Activated CD4-positive, alpha-beta memory T cell treated with anti-CD3 and anti-CD28 coated beads, Interleukin-2, amount 10 ng/mL, durations not matched to agents 7 days and 5 days (primary cell): ENCODE measurements around the gene SDR39U1. TPM values are rescaled to one million over a fixed set of nuclear protein-coding genes. Genes with fewer than 3 reads are reported as not detected.
A peak's percentile ranks its signal among the peaks of the same experiment; 100 is the strongest.

Experiments
- CTCF ChIA-PET: fragments of 350-600 bp; sonication (Branson Sonifier 250); formaldehyde crosslinking; loops from one replicate; lab custom pipeline; 2021; ENCODE audit warnings: antibody characterized with exemption, inconsistent platforms; lab: Charles Lee
- POLR2A ChIA-PET: fragments of 350-600 bp; sonication (Branson Sonifier 250); formaldehyde crosslinking; loops from one replicate; lab custom pipeline; 2021; ENCODE audit warnings: antibody characterized with exemption; lab: Charles Lee
- DNase-seq: peaks from one replicate; pipeline ENCODE4 v3.0.0-alpha.2; 2020
- H3K27ac Mint-ChIP-seq: one replicate; pipeline ENCODE4 v1.8.0; 2021; ENCODE audit warnings: mild to moderate bottlenecking, mixed read lengths
- H3K27me3 Mint-ChIP-seq: one replicate; pipeline ENCODE4 v1.8.0; 2021; ENCODE audit warnings: mixed read lengths
- H3K36me3 Mint-ChIP-seq: one replicate; pipeline ENCODE4 v1.8.0; 2021; ENCODE audit warnings: low read depth, mixed read lengths
- H3K4me1 Mint-ChIP-seq: one replicate; pipeline ENCODE4 v1.8.0; 2021; ENCODE audit warnings: mixed read lengths
- H3K4me3 Mint-ChIP-seq: one replicate; pipeline ENCODE4 v1.8.0; 2021; ENCODE audit warnings: mild to moderate bottlenecking, mixed read lengths
- H3K9me3 Mint-ChIP-seq: one replicate; pipeline ENCODE4 v1.8.0; 2021; ENCODE audit warnings: mixed read lengths
- total RNA-seq, 2 experiments: library from RNA; stranded (reverse); gene quantifications; one replicate each; pipeline ENCODE4 v1.2.3, GENCODE V29; 2021

Gene SDR39U1
- total RNA-seq, 2 experiments from 2014 or later, result 38.5 to 41.6 TPM

GRCh38 chr14:24426150-24426911, 16.2 kb downstream of the SDR39U1 start:
- Mint-ChIP-seq H3K4me1 (peaks cover 52% of the 10 kb centered on the region), H3K27ac (peak overlapping the region; percentile 88), H3K27me3 (no peaks in the 10 kb centered on the region), H3K4me3 (peak overlapping the region; percentile 0), H3K9me3 (no peaks in the 10 kb centered on the region), H3K36me3 (peaks cover 14% of the 10 kb centered on the region)
- no peak for DNase-seq
- CTCF ChIA-PET, result interaction anchor here (1.0 to 12.2 kb wide), 5 partner anchors 10 to 184 kb away, joined by 3 to 494 read pairs (median 5); partner anchors contain the start of genes ADCY4, CIDEB, RIPK3 and TINF2
- POLR2A ChIA-PET, result interaction anchor here (0.8 to 7.6 kb wide), 7 partner anchors 9 to 290 kb away, joined by 3 to 117 read pairs (median 4); partner anchors contain the start of genes PSME1 and SDR39U1

- Mint-ChIP-seq H3K27ac (peak overlapping the region; percentile 88), H3K36me3 (peaks cover 10% of the 10 kb centered on the region), H3K27me3 (no peaks in the 10 kb centered on the region), H3K4me3 (peak overlapping the region; percentile 0), H3K4me1 (peaks cover 47% of the 10 kb centered on the region), H3K9me3 (no peaks in the 10 kb centered on the region)
- POLR2A ChIA-PET, result interaction anchor here (0.8 to 1.9 kb wide), 11 partner anchors 10 to 290 kb away, joined by 3 to 6 read pairs (median 4); partner anchors contain the start of genes EMC9, IRF9, PSME1 and RIPK3
- no peak for DNase-seq
- CTCF ChIA-PET, result interaction anchor here (1.1 to 12.2 kb wide), 6 partner anchors 10 to 183 kb away, joined by 3 to 494 read pairs (median 8); partner anchors contain the start of genes ADCY4, CIDEB, RIPK3 and TINF2
Observed at GRCh38 chr14:24425704-24426103, 16.9 kb downstream of the SDR39U1 start.

GRCh38 chr14:24422694-24423601, 19.6 kb downstream of the SDR39U1 start:
- CTCF ChIA-PET, result interaction anchor here (0.6 to 12.2 kb wide), 8 partner anchors 9 to 180 kb away, joined by 3 to 494 read pairs (median 10); partner anchors contain the start of genes ADCY4, RIPK3 and TINF2
- Mint-ChIP-seq H3K27ac (no peak overlapping the region), H3K27me3 (no peaks in the 10 kb centered on the region), H3K4me1 (peaks cover 35% of the 10 kb centered on the region), H3K9me3 (no peaks in the 10 kb centered on the region), H3K4me3 (no peak overlapping the region), H3K36me3 (peaks cover 2% of the 10 kb centered on the region)
- POLR2A ChIA-PET, result interaction anchor here (1.1 to 2.4 kb wide), 7 partner anchors 8 to 133 kb away, joined by 3 to 20 read pairs (median 6); partner anchors contain the start of gene RIPK3
- no peak for DNase-seq

GRCh38 chr14:24422261-24422660, 20.3 kb downstream of the SDR39U1 start:
- POLR2A ChIA-PET, result interaction anchor here (0.7 to 2.0 kb wide), 6 partner anchors 9 to 93 kb away, joined by 3 to 20 read pairs (median 4); partner anchors contain the start of gene RIPK3

GRCh38 chr14:24418492-24418873, 24.1 kb downstream of the SDR39U1 start:
- Mint-ChIP-seq H3K27me3 (no peaks in the 10 kb centered on the region), H3K27ac (no peak overlapping the region), H3K4me3 (no peak overlapping the region), H3K9me3 (no peaks in the 10 kb centered on the region), H3K36me3 (no peaks in the 10 kb centered on the region), H3K4me1 (no peaks in the 10 kb centered on the region)
- ChIA-PET POLR2A (interaction anchor here (1.0 to 4.5 kb wide), 5 partner anchors 9 to 79 kb away, joined by 3 to 48 read pairs (median 4); partner anchors contain the start of genes CBLN3, KHNYN and RIPK3), CTCF (interaction anchor here (0.6 to 2.7 kb wide), 3 partner anchors 13 to 831 kb away, joined by 3 to 14 read pairs (median 7); no protein-coding TSS in a partner anchor)
- no peak for DNase-seq

More at GRCh38 chr14:24422261-24422660, 20.3 kb downstream of the SDR39U1 start:
- Mint-ChIP-seq H3K4me3 (no peak overlapping the region), H3K9me3 (no peaks in the 10 kb centered on the region), H3K4me1 (peaks cover 30% of the 10 kb centered on the region), H3K27ac (no peak overlapping the region), H3K27me3 (no peaks in the 10 kb centered on the region), H3K36me3 (peaks cover 2% of the 10 kb centered on the region)
- CTCF ChIA-PET, result interaction anchor here (1.2 to 12.2 kb wide), 4 partner anchors 10 to 89 kb away, joined by 3 to 494 read pairs (median 18); partner anchors contain the start of genes ADCY4 and RIPK3
- no peak for DNase-seq

- POLR2A ChIA-PET, result interaction anchor here (1.2 to 4.5 kb wide), 2 partner anchors 12 to 17 kb away, joined by 4 to 48 read pairs; partner anchors contain the start of genes CBLN3 and KHNYN
- H3K4me1 Mint-ChIP-seq, result no peaks in the 10 kb centered on the region
- no peaks in the 10 kb centered on the region for H3K27me3 Mint-ChIP-seq
- no peak overlapping the region for H3K27ac Mint-ChIP-seq
- no peak overlapping the region for H3K4me3 Mint-ChIP-seq
- CTCF ChIA-PET, result interaction anchor here (2.7 kb wide), 1 partner anchor 14 kb away, joined by 14 read pairs; no protein-coding TSS in a partner anchor
- no peak for DNase-seq
- H3K36me3 Mint-ChIP-seq, result no peaks in the 10 kb centered on the region
- no peaks in the 10 kb centered on the region for H3K9me3 Mint-ChIP-seq
Observed at GRCh38 chr14:24417832-24418491, 24.6 kb downstream of the SDR39U1 start.

GRCh38 chr14:24416932-24417619, 25.5 kb downstream of the SDR39U1 start:
- H3K4me3 Mint-ChIP-seq, result no peak overlapping the region
- POLR2A ChIA-PET, result interaction anchor here (1.2 to 4.5 kb wide), 2 partner anchors 13 to 16 kb away, joined by 4 to 48 read pairs; partner anchors contain the start of genes CBLN3 and KHNYN
- H3K27ac Mint-ChIP-seq, result no peak overlapping the region
- H3K36me3 Mint-ChIP-seq, result no peaks in the 10 kb centered on the region
- no peaks in the 10 kb centered on the region for H3K9me3 Mint-ChIP-seq
- H3K4me1 Mint-ChIP-seq, result no peaks in the 10 kb centered on the region
- no peaks in the 10 kb centered on the region for H3K27me3 Mint-ChIP-seq
- CTCF ChIA-PET, result interaction anchor here (2.7 kb wide), 1 partner anchor 14 kb away, joined by 14 read pairs; no protein-coding TSS in a partner anchor
- DNase-seq, result no peak

GRCh38 chr14:24416254-24416931, 26.2 kb downstream of the SDR39U1 start:
- POLR2A ChIA-PET, result interaction anchor here (4.5 kb wide), 1 partner anchor 13 kb away, joined by 48 read pairs; the partner anchor contains the start of genes CBLN3 and KHNYN
- Mint-ChIP-seq H3K4me3 (no peak overlapping the region), H3K9me3 (no peaks in the 10 kb centered on the region), H3K27ac (no peak overlapping the region), H3K36me3 (no peaks in the 10 kb centered on the region), H3K27me3 (no peaks in the 10 kb centered on the region), H3K4me1 (no peaks in the 10 kb centered on the region)
- DNase-seq, result no peak
- CTCF ChIA-PET, result no interaction called here

- ChIA-PET CTCF (no interaction called here), POLR2A (interaction anchor here (4.5 kb wide), 1 partner anchor 14 kb away, joined by 48 read pairs; the partner anchor contains the start of genes CBLN3 and KHNYN)
- H3K27me3 Mint-ChIP-seq, result peaks cover 3% of the 10 kb centered on the region
- DNase-seq, result no peak
- no peak overlapping the region for H3K27ac Mint-ChIP-seq
- no peak overlapping the region for H3K4me3 Mint-ChIP-seq
- no peaks in the 10 kb centered on the region for H3K36me3 Mint-ChIP-seq
- H3K9me3 Mint-ChIP-seq, result no peaks in the 10 kb centered on the region
- H3K4me1 Mint-ChIP-seq, result no peaks in the 10 kb centered on the region
Observed at GRCh38 chr14:24415421-24416253, 26.9 kb downstream of the SDR39U1 start.
